Heart left ventricle (tissue), 13 donors: ENCODE results near the gene PRKN.

Experiments used
- CTCF ChIP-seq, 12 donors: fragments of 200-600 bp; sonication (generic) in 4 of 12; IDR thresholded peaks; one replicate each; pipeline versions ENCODE4 v1.5.0 to v1.8.0; 2018 to 2022; ENCODE audit warnings: antibody characterized with exemption in 12 of 12, mild to moderate bottlenecking in 5 of 12
- POLR2A ChIP-seq, 2 donors: fragments of 450-650 bp; IDR thresholded peaks; one replicate each; pipeline ENCODE4 v1.6.1; 2017; ENCODE audit warnings: antibody characterized with exemption in 2 of 2, mild to moderate bottlenecking in 2 of 2, moderate library complexity in 2 of 2
- donor health status: ischemic (EF 13 %, LVEDD 7.1; RV severe dilation, severe dysfunction).
- donor health status: DM: no; HTN: yes; CAD: no.
- donor health status: DM: no; HTN: no; CAD: no.
- donor health status: ischemic (EF 25% LVEDD 6.9; RV normal size, moderate dysfunction).
- donor health status: ischemic (EF 25% LVEDD 5.7; RV mildly dilated, moderate dysfunction).
- donor health status: ischemic (EF 35%, LVEDD 5.7; RV mildly dilated, moderate dysfunction).
- donor health status: nonischemic (EF 11% LVEDD 7.7; RV severe dilation, severe dysfunction).
- donor health status: DM: yes; HTN: yes; CAD: no.
- donor health status: PGD.
- donor health status: ischemic (EF 29% LVEDD 5.4; RV normal size, mild dysfunction).
- donor health status: nonischemic (EF 23%, LVEDD 6.1; RV moderate dilation, normal function).

- TF ChIP-seq POLR2A (IDR thresholded peaks at IDR 0.05) (no peak), CTCF (IDR thresholded peaks at IDR 0.05) (no peak)
Observed at GRCh38 chr6:161660666-161661571, 1066.6 kb downstream of the PRKN start.
